Measurements from ENCODE around the gene OSBPL8.
A peak's percentile ranks its signal among the peaks of the same experiment; 100 is the strongest.

The OSBPL8 gene

GRCh38 chr12:76462668-76463224 lies 96.8 kb downstream of the OSBPL8 start:
- no peak for DNase-seq

GRCh38 chr12:76460807-76461206 lies 98.8 kb downstream of the OSBPL8 start:
- no peak for DNase-seq

GRCh38 chr12:76457818-76458217 lies 101.8 kb downstream of the OSBPL8 start:
- DNase-seq, result no peak

- no peak for DNase-seq
Observed at GRCh38 chr12:76457010-76457409, 102.6 kb downstream of the OSBPL8 start.

GRCh38 chr12:76455582-76456345 lies 103.8 kb downstream of the OSBPL8 start:
- peak; percentile 66 for DNase-seq

- no peak for DNase-seq
Observed at GRCh38 chr12:76451528-76451927, 108.0 kb downstream of the OSBPL8 start.

- no peak for DNase-seq
Observed at GRCh38 chr12:76450690-76451089, 108.9 kb downstream of the OSBPL8 start.

GRCh38 chr12:76449993-76450392 lies 109.6 kb downstream of the OSBPL8 start:
- no peak for DNase-seq

GRCh38 chr12:76449583-76449982 lies 110.0 kb downstream of the OSBPL8 start:
- DNase-seq, result no peak

- DNase-seq, result no peak
Observed at GRCh38 chr12:76449016-76449415, 110.6 kb downstream of the OSBPL8 start.

GRCh38 chr12:76446090-76446489 lies 113.5 kb downstream of the OSBPL8 start:
- no peak for DNase-seq

GRCh38 chr12:76445462-76445861 lies 114.1 kb downstream of the OSBPL8 start:
- DNase-seq, result no peak

GRCh38 chr12:76444408-76444984 lies 115.1 kb downstream of the OSBPL8 start:
- no peak for DNase-seq

- DNase-seq, result peak; percentile 27
Observed at GRCh38 chr12:76441016-76441415, 118.6 kb downstream of the OSBPL8 start.

GRCh38 chr12:76432733-76433132 lies 126.8 kb downstream of the OSBPL8 start:
- DNase-seq, result no peak

- no peak for DNase-seq
Observed at GRCh38 chr12:76428117-76428516, 131.5 kb downstream of the OSBPL8 start.

- DNase-seq, result no peak
Observed at GRCh38 chr12:76426160-76426559, 133.4 kb downstream of the OSBPL8 start.

GRCh38 chr12:76424941-76425340 lies 134.6 kb downstream of the OSBPL8 start:
- DNase-seq, result no peak

GRCh38 chr12:76422543-76423438 lies 136.8 kb downstream of the OSBPL8 start:
- peak; percentile 61 for DNase-seq

- DNase-seq, result no peak
Observed at GRCh38 chr12:76422154-76422542, 137.4 kb downstream of the OSBPL8 start.

GRCh38 chr12:76421046-76421445 lies 138.5 kb downstream of the OSBPL8 start:
- DNase-seq, result peak; percentile 56

- DNase-seq, result no peak
Observed at GRCh38 chr12:76420222-76420621, 139.3 kb downstream of the OSBPL8 start.

- no peak for DNase-seq
Observed at GRCh38 chr12:76417116-76417515, 142.5 kb downstream of the OSBPL8 start.

Measured in eye (tissue), 1 donor.